ENCODE data around the gene COPB2.

DNA sequence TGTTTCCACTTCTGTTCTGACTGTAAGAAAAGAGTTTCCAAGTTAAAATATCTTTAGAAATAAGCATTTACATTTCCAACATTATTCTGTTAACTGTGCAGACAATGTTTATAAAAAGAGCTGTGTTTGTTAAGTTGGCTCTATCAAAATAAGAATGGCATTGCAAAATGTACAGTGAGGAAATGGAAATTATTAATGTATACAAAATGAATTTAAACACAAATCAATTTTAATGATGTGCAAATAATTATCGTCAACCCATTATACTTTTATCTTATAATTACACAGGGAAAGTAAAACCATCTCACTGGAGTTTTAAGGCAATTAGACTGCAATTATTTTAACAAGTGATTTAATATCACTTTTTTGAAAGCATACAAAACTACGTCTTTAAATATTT, 28.2 kb downstream of the COPB2 start:
- no peak for TF ChIP-seq EZH2phosphoT487 (IDR thresholded peaks at IDR 0.05; ENCODE audit: borderline replicate concordance, low read depth)
- TF ChIP-seq, protein P1, sequence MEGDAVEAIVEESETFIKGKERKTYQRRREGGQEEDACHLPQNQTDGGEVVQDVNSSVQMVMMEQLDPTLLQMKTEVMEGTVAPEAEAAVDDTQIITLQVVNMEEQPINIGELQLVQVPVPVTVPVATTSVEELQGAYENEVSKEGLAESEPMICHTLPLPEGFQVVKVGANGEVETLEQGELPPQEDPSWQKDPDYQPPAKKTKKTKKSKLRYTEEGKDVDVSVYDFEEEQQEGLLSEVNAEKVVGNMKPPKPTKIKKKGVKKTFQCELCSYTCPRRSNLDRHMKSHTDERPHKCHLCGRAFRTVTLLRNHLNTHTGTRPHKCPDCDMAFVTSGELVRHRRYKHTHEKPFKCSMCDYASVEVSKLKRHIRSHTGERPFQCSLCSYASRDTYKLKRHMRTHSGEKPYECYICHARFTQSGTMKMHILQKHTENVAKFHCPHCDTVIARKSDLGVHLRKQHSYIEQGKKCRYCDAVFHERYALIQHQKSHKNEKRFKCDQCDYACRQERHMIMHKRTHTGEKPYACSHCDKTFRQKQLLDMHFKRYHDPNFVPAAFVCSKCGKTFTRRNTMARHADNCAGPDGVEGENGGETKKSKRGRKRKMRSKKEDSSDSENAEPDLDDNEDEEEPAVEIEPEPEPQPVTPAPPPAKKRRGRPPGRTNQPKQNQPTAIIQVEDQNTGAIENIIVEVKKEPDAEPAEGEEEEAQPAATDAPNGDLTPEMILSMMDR (IDR thresholded peaks at IDR 0.05), result no peak
- TF ChIP-seq SIN3A (IDR thresholded peaks at IDR 0.05; ENCODE audit: borderline replicate concordance, low read depth, low read length), result no peak

Data from SK-N-SH (cell line).